GM12892 (cell line): ENCODE results near the gene TUNAR.

Source experiments
- POLR2A ChIP-seq: IDR thresholded peaks from 2 replicates; pipeline ENCODE4 v1.6.1; 2011; ENCODE audit warnings: low read depth, low read length, control low read depth
- POLR2AphosphoS5 ChIP-seq: IDR thresholded peaks from 2 replicates; pipeline ENCODE4 v1.6.1; 2011; ENCODE audit warnings: low read depth, low read length, control low read depth
- TAF1 ChIP-seq: IDR thresholded peaks from 2 replicates; pipeline ENCODE4 v1.6.1; 2011; ENCODE audit warnings: low read depth, mild to moderate bottlenecking, control low read depth, low read length, borderline replicate concordance

DNA sequence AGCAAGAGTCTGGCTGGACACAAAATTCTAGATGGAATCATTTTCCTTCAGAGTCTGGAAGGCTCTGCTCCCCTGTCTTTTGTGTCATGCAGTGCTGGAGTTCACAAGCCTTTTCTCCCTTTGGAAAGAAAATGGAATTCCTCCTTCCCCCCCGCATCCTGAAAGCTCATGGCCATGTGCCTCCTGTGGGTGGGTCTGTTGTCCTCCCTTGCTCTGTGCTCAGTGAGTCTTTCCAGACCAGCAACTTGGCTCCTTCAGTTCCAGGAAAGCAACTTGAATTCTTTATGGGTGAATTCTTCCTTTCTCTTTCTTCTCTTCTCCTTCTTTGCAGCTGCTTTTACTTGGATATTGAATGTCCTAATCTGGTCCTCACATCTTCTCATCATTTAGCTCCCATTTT lies 70.2 kb downstream of the TUNAR start:
- TF ChIP-seq POLR2AphosphoS5: no peak
- TF ChIP-seq POLR2A: no peak
- TF ChIP-seq TAF1: no peak
